SK-N-SH (cell line): ENCODE results near the gene R3HDM2. TPM values are rescaled to one million over a fixed set of nuclear protein-coding genes. Genes with fewer than 3 reads are reported as not detected.
"Not testable (repeated sequence)": the region's sequence is repeated elsewhere in the genome, so short reads cannot be mapped to it uniquely, and the experiment has no call there.

Experiments
- CTCF ChIA-PET: fragments of 300-600, 350-600 bp; formaldehyde crosslinking; extraction: SDS; loops from one replicate; lab custom pipeline; 2021; lab: Yijun Ruan, JAX
- POLR2A ChIA-PET: fragments of 350-600 bp; sonication (Branson Sonifier 250); formaldehyde crosslinking; extraction: SDS; loops from one replicate; lab custom pipeline; 2020; ENCODE audit warnings: antibody characterized with exemption, inconsistent platforms; lab: Yijun Ruan, JAX
- DNase-seq: peaks from one replicate; pipeline ENCODE4 v3.0.0; 2012
- H2AFZ ChIP-seq: fragments of 200-600 bp; sonication (generic); 2 replicates; pipeline ENCODE4 v1.8.1; 2016; ENCODE audit warnings: antibody characterized with exemption, mild to moderate bottlenecking, low read depth
- H3F3A ChIP-seq: fragments of 200-600 bp; sonication (generic); replicated peaks from 2 replicates; pipeline ENCODE3; 2016; ENCODE audit warnings: antibody characterized with exemption, mild to moderate bottlenecking; ENCODE audit not compliant: insufficient read depth
- H3K27ac ChIP-seq, 2 experiments: fragments of 200-500 bp in 1 of 2; fragments of 200-600 bp in 1 of 2; sonication (Bioruptor generic) in 1 of 2; sonication (generic), shearing (Covaris generic) in 1 of 2; 2 replicates each; pipeline versions ENCODE4 v1.5.1 to v1.6.1; 2014 to 2016; ENCODE audit warnings: low read depth in 2 of 2, inconsistent platforms in 1 of 2, low read length in 1 of 2, mild to moderate bottlenecking in 1 of 2, mixed read lengths in 1 of 2
- H3K27me3 ChIP-seq: fragments of 200-600 bp; sonication (generic), shearing (Covaris generic); 2 replicates; pipeline ENCODE4 v1.6.1; 2016; ENCODE audit warnings: mixed run types; ENCODE audit not compliant: insufficient read depth
- H3K36me3 ChIP-seq, 2 experiments: fragments of 200-500 bp in 1 of 2; fragments of 200-600 bp in 1 of 2; sonication (Bioruptor generic) in 1 of 2; sonication (generic) in 1 of 2; replicated peaks in 1 of 2; 2 replicates each; pipeline versions ENCODE3 to v1.5.1; 2014 to 2016; ENCODE audit warnings: low read length in 1 of 2, mild to moderate bottlenecking in 1 of 2; ENCODE audit not compliant: insufficient read depth in 2 of 2, control insufficient read depth in 1 of 2
- H3K4me1 ChIP-seq, 2 experiments: fragments of 200-500 bp in 1 of 2; fragments of 200-600 bp in 1 of 2; sonication (Bioruptor generic) in 1 of 2; sonication (generic), shearing (Covaris generic) in 1 of 2; 2 replicates each; pipeline versions ENCODE4 v1.5.1 to v1.6.1; 2014 to 2016; ENCODE audit warnings: low read depth in 1 of 2, low read length in 1 of 2, mixed run types in 1 of 2; ENCODE audit not compliant: insufficient read depth in 2 of 2, control insufficient read depth in 1 of 2
- H3K4me2 ChIP-seq: fragments of 200-600 bp; sonication (generic), shearing (Covaris generic); 2 replicates; pipeline ENCODE4 v1.6.1; 2017; ENCODE audit warnings: mixed run types
- H3K4me3 ChIP-seq, 2 experiments: fragments of 200-500 bp in 1 of 2; fragments of 200-600 bp in 1 of 2; sonication (Bioruptor generic) in 1 of 2; sonication (generic), shearing (Covaris generic) in 1 of 2; 2 replicates each; pipeline versions ENCODE4 v1.5.1 to v1.8.1; 2014 to 2016; ENCODE audit warnings: low read depth in 2 of 2, inconsistent platforms in 1 of 2, low read length in 1 of 2, mild to moderate bottlenecking in 1 of 2, mixed read lengths in 1 of 2, moderate library complexity in 1 of 2
- H3K79me2 ChIP-seq: fragments of 200-600 bp; sonication (generic); 2 replicates; pipeline ENCODE4 v1.8.1; 2017; ENCODE audit warnings: mild to moderate bottlenecking; ENCODE audit not compliant: insufficient read depth
- H3K9ac ChIP-seq: fragments of 200-600 bp; sonication (generic); 2 replicates; pipeline ENCODE4 v1.6.1; 2017; ENCODE audit warnings: mixed run types
- H3K9me2 ChIP-seq: fragments of 200-600 bp; sonication (generic); 2 replicates; pipeline ENCODE4 v1.6.1; 2017; ENCODE audit warnings: mixed run types
- H3K9me3 ChIP-seq: fragments of 200-600 bp; sonication (generic); 2 replicates; pipeline ENCODE4 v1.6.1; 2017; ENCODE audit warnings: mixed run types, mild to moderate bottlenecking, moderate library complexity
- H4K20me1 ChIP-seq: fragments of 200-600 bp; sonication (generic); 2 replicates; pipeline ENCODE4 v1.6.1; 2017; ENCODE audit warnings: mild to moderate bottlenecking, mixed run types; ENCODE audit not compliant: insufficient read depth
- ELF1 ChIP-seq: IDR thresholded peaks from 2 replicates; pipeline ENCODE4 v1.4.0; 2012
- EZH2phosphoT487 ChIP-seq: fragments of 200-600 bp; sonication (generic); IDR thresholded peaks from 2 replicates; pipeline ENCODE4 v1.6.1; 2017; ENCODE audit warnings: low read depth, mixed run types, mild to moderate bottlenecking, antibody characterized with exemption, moderate library complexity, borderline replicate concordance
- FOXJ3 ChIP-seq: sonication (generic); formaldehyde crosslinking; IDR thresholded peaks from 2 replicates; pipeline ENCODE4 v1.5.1; 2020; ENCODE audit warnings: mild to moderate bottlenecking, missing genetic modification reagents
- FOXM1 ChIP-seq: IDR thresholded peaks from 2 replicates; pipeline ENCODE4 v1.4.0; 2012; ENCODE audit warnings: low read depth, mild to moderate bottlenecking
- MXI1 ChIP-seq: IDR thresholded peaks from 2 replicates; pipeline ENCODE4 v1.6.1; 2012; ENCODE audit warnings: mild to moderate bottlenecking, low read depth, low read length, improper control_type of control experiment
- NFIC ChIP-seq: IDR thresholded peaks from 2 replicates; pipeline ENCODE4 v1.4.0; 2012; ENCODE audit warnings: borderline replicate concordance
- RAD21 ChIP-seq: IDR thresholded peaks from 2 replicates; pipeline ENCODE4 v1.6.1; 2012; ENCODE audit warnings: mild to moderate bottlenecking, low read length
- RCOR1 ChIP-seq: fragments of 150-350 bp; IDR thresholded peaks from 2 replicates; pipeline ENCODE4 v1.6.1; 2017; ENCODE audit warnings: antibody characterized with exemption, low read length
- RFX5 ChIP-seq: IDR thresholded peaks from 2 replicates; pipeline ENCODE4 v1.6.1; 2012; ENCODE audit warnings: mild to moderate bottlenecking, improper control_type of control experiment, low read length
- SIN3A ChIP-seq: IDR thresholded peaks from 2 replicates; pipeline ENCODE4 v1.6.1; 2012; ENCODE audit warnings: low read depth, mild to moderate bottlenecking, low read length, moderate library complexity, borderline replicate concordance
- SMC3 ChIP-seq: IDR thresholded peaks from 2 replicates; pipeline ENCODE4 v1.6.1; 2012; ENCODE audit warnings: low read depth, low read length, improper control_type of control experiment
- TCF12 ChIP-seq: IDR thresholded peaks from 2 replicates; pipeline ENCODE4 v1.4.0; 2012
- TEAD4 ChIP-seq: IDR thresholded peaks from 2 replicates; pipeline ENCODE4 v1.4.0; 2012; ENCODE audit warnings: mild to moderate bottlenecking, borderline replicate concordance; ENCODE audit not compliant: insufficient read depth
- USF1 ChIP-seq: IDR thresholded peaks from 2 replicates; pipeline ENCODE4 v1.4.0; 2012; ENCODE audit warnings: low read depth, borderline replicate concordance
- USF2 ChIP-seq: fragments of 150-350 bp; IDR thresholded peaks from 2 replicates; pipeline ENCODE4 v1.6.1; 2017; ENCODE audit warnings: antibody characterized with exemption, low read length, low read depth, borderline replicate concordance
- YY1 ChIP-seq: IDR thresholded peaks from 2 replicates; pipeline ENCODE4 v1.4.0; 2012; ENCODE audit warnings: low read depth, mild to moderate bottlenecking
- WGBS: methylation state at CpG from one replicate; pipeline ENCODE4 v1.1.6; 2017; ENCODE audit warnings: low lambda C conversion rate; 5-methylcytosine and 5-hydroxymethylcytosine counted together
- polyA plus RNA-seq, 3 experiments: library from polyadenylated mRNA; depleted of rRNA; stranded (reverse); fragments of >200 nt; gene quantifications; 2 replicates each; pipeline ENCODE4 v1.2.3, GENCODE V29; 2012
- TF ChIP-seq, protein P1 (sequence below): fragments of 150-350 bp; IDR thresholded peaks from 2 replicates; pipeline ENCODE4 v1.6.1; 2016; ENCODE audit warnings: mild to moderate bottlenecking, low read depth, low read length
- TF ChIP-seq, protein P2 (sequence below): IDR thresholded peaks from 2 replicates; pipeline ENCODE4 v1.4.0; 2012; ENCODE audit warnings: low read depth, borderline replicate concordance
- TF ChIP-seq, protein P3 (sequence below): fragments of 200-600 bp; sonication (generic); IDR thresholded peaks from 2 replicates; pipeline ENCODE4 v1.6.1; 2017; ENCODE audit warnings: antibody characterized with exemption, mild to moderate bottlenecking, moderate library complexity

The R3HDM2 gene
- polyA plus RNA-seq, 1 of the 3 experiments (the other 2 are of a cell fraction), result 23.1 TPM

GRCh38 chr12:57296291-57296690 lies 134.6 kb downstream of the R3HDM2 start:
- H3K9ac ChIP-seq, result no peak overlapping the region
- no peak overlapping the region for H3K27ac ChIP-seq
- H3K4me2 ChIP-seq, result no peak overlapping the region
- no peaks in the 10 kb centered on the region for H3F3A ChIP-seq
- no peak for DNase-seq
- no peaks in the 10 kb centered on the region for H4K20me1 ChIP-seq
- no peaks in the 10 kb centered on the region for H3K4me1 ChIP-seq
- no peak overlapping the region for H3K4me3 ChIP-seq
- no peaks in the 10 kb centered on the region for H3K79me2 ChIP-seq
- H3K36me3 ChIP-seq, result peaks cover 36 to 53% of the 10 kb centered on the region in 2 experiments
- no peak overlapping the region for H2AFZ ChIP-seq
- WGBS, result 98% methylated on average over 4 of the region's 4 CpGs
- CTCF ChIA-PET, result interaction anchor here (1.8 kb wide), 1 partner anchor 156 kb away, joined by 9 read pairs; no protein-coding TSS in a partner anchor
- POLR2A ChIA-PET, result no interaction called here
- H3K9me3 ChIP-seq, result no peaks in the 10 kb centered on the region
- no peaks in the 10 kb centered on the region for H3K27me3 ChIP-seq
- no peaks in the 10 kb centered on the region for H3K9me2 ChIP-seq
- no peak for TF ChIP-seq MXI1
- TF ChIP-seq TEAD4, result no peak
- no peak for TF ChIP-seq USF2
- TF ChIP-seq FOXJ3 (CRISPR knock-in tag), result no peak
- TF ChIP-seq RCOR1, result no peak
- TF ChIP-seq YY1, result no peak
- TF ChIP-seq USF1, result no peak
- TF ChIP-seq RAD21, result no peak
- TF ChIP-seq, protein P1, sequence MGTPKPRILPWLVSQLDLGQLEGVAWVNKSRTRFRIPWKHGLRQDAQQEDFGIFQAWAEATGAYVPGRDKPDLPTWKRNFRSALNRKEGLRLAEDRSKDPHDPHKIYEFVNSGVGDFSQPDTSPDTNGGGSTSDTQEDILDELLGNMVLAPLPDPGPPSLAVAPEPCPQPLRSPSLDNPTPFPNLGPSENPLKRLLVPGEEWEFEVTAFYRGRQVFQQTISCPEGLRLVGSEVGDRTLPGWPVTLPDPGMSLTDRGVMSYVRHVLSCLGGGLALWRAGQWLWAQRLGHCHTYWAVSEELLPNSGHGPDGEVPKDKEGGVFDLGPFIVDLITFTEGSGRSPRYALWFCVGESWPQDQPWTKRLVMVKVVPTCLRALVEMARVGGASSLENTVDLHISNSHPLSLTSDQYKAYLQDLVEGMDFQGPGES, result no peak
- TF ChIP-seq, protein P2, sequence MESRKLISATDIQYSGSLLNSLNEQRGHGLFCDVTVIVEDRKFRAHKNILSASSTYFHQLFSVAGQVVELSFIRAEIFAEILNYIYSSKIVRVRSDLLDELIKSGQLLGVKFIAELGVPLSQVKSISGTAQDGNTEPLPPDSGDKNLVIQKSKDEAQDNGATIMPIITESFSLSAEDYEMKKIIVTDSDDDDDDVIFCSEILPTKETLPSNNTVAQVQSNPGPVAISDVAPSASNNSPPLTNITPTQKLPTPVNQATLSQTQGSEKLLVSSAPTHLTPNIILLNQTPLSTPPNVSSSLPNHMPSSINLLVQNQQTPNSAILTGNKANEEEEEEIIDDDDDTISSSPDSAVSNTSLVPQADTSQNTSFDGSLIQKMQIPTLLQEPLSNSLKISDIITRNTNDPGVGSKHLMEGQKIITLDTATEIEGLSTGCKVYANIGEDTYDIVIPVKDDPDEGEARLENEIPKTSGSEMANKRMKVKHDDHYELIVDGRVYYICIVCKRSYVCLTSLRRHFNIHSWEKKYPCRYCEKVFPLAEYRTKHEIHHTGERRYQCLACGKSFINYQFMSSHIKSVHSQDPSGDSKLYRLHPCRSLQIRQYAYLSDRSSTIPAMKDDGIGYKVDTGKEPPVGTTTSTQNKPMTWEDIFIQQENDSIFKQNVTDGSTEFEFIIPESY, result no peak
- TF ChIP-seq, protein P3, sequence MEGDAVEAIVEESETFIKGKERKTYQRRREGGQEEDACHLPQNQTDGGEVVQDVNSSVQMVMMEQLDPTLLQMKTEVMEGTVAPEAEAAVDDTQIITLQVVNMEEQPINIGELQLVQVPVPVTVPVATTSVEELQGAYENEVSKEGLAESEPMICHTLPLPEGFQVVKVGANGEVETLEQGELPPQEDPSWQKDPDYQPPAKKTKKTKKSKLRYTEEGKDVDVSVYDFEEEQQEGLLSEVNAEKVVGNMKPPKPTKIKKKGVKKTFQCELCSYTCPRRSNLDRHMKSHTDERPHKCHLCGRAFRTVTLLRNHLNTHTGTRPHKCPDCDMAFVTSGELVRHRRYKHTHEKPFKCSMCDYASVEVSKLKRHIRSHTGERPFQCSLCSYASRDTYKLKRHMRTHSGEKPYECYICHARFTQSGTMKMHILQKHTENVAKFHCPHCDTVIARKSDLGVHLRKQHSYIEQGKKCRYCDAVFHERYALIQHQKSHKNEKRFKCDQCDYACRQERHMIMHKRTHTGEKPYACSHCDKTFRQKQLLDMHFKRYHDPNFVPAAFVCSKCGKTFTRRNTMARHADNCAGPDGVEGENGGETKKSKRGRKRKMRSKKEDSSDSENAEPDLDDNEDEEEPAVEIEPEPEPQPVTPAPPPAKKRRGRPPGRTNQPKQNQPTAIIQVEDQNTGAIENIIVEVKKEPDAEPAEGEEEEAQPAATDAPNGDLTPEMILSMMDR, result no peak
- no peak for TF ChIP-seq SIN3A
- no peak for TF ChIP-seq NFIC
- TF ChIP-seq TCF12, result no peak
- no peak for TF ChIP-seq RFX5
- TF ChIP-seq SMC3, result no peak
- TF ChIP-seq EZH2phosphoT487, result no peak
- no peak for TF ChIP-seq ELF1
- no peak for TF ChIP-seq FOXM1
- TF ChIP-seq, all 33 proteins: peak for 0

GRCh38 chr12:57282073-57282472 lies 148.8 kb downstream of the R3HDM2 start:
- ChIA-PET CTCF (interaction anchor here (1.2 to 3.1 kb wide), 4 partner anchors 18 to 174 kb away, joined by 4 to 9 read pairs (median 6); no protein-coding TSS in a partner anchor), POLR2A (interaction anchor here (0.6 kb wide), 1 partner anchor 37 kb away, joined by 3 read pairs; no protein-coding TSS in a partner anchor)
- Histone ChIP-seq H3F3A (peaks cover 19% of the 10 kb centered on the region), H3K36me3 (peaks cover 18 to 27% of the 10 kb centered on the region in 2 experiments), H3K4me1 (peaks cover 2 to 13% of the 10 kb centered on the region in 2 experiments; a peak in 2 of 4 replicates)
- not testable (repeated sequence) for H3K27me3 ChIP-seq, H3K27ac ChIP-seq, H4K20me1 ChIP-seq, H3K9me2 ChIP-seq, H2AFZ ChIP-seq, DNase-seq, H3K79me2 ChIP-seq, H3K9me3 ChIP-seq, H3K4me3 ChIP-seq, H3K9ac ChIP-seq, H3K4me2 ChIP-seq
- 97% methylated on average over 12 of the region's 12 CpGs for WGBS
